Right lobe of liver (tissue), 4 donors: Measurements from ENCODE around the gene PARP2.
"Not testable (repeated sequence)": the region's sequence is repeated elsewhere in the genome, so short reads cannot be mapped to it uniquely, and the experiment has no call there.

Experiments used
- CTCF ChIP-seq, 4 donors: fragments of 200-600 bp in 3 of 4; fragments of 450-650 bp in 1 of 4; IDR thresholded peaks; one replicate each; pipeline versions ENCODE4 v1.5.1 to v1.8.0; 2016 to 2022; ENCODE audit warnings: antibody characterized with exemption in 4 of 4, mild to moderate bottlenecking in 2 of 4
- POLR2A ChIP-seq: fragments of 450-650 bp; IDR thresholded peaks from one replicate; pipeline ENCODE4 v1.6.1; 2017; ENCODE audit warnings: antibody characterized with exemption, mild to moderate bottlenecking
- donor health status: DM: no; HTN: no; CAD: no.
- donor health status: DM: no; HTN: no; CAD: no.
- donor health status: DM: no; HTN: yes; CAD: no.

- not testable (repeated sequence) for TF ChIP-seq CTCF (IDR thresholded peaks at IDR 0.05); POLR2A
These were observed 15.0 kb downstream of the PARP2 start for GRCh38 chr14:20358474-20358873.
